HCT116 (cell line): ENCODE data around the gene AP2S1. TPM values are rescaled to one million over a fixed set of nuclear protein-coding genes. Genes with fewer than 3 reads are reported as not detected.
"Not testable (repeated sequence)": the region's sequence is repeated elsewhere in the genome, so short reads cannot be mapped to it uniquely, and the experiment has no call there.

Experiments
- ATAC-seq: fragments of 200-7000 bp; cut with Tn5 transposase; 2 replicates; pipeline ENCODE4 v1.9.1; 2020; ENCODE audit warnings: mild to moderate bottlenecking, moderate library complexity
- BruUV-seq: library from RNA; stranded (reverse); fragments of 400-500 nt; replicated peaks from 2 replicates; lab custom pipeline; 2021; lab: Mats Ljungman, UMichigan
- CTCF ChIA-PET: fragments of 300-600 bp; sonication (Branson Sonifier 250); formaldehyde crosslinking; loops from one replicate; lab custom pipeline; 2021; ENCODE audit warnings: antibody characterized with exemption; lab: Charles Lee
- POLR2A ChIA-PET: fragments of 300-600, 350-600 bp; sonication (Branson Sonifier 250); formaldehyde crosslinking; loops from one replicate; lab custom pipeline; 2021; ENCODE audit warnings: antibody characterized with exemption; lab: Charles Lee
- RAD21 ChIA-PET, 2 experiments: fragments of 300-600 bp; sonication (Branson Sonifier 250); formaldehyde crosslinking; loops; one replicate each; lab custom pipeline; 2023; ENCODE audit warnings: low total read pairs in 2 of 2; ENCODE audit not compliant: uncharacterized antibody in 2 of 2, unreplicated experiment in 2 of 2, low non-redundant PET in 1 of 2; lab: Charles Lee
- DNase-seq: peaks from one replicate; pipeline ENCODE4 v3.0.0-alpha.2; 2010; ENCODE audit warnings: low read depth, low spot score
- H2AFZ ChIP-seq: fragments of 200-600 bp; shearing (Covaris generic), sonication (generic); 2 replicates; pipeline ENCODE4 v1.6.1; 2017; ENCODE audit warnings: low read depth, mixed run types, mixed read lengths, antibody characterized with exemption, low read length; ENCODE audit not compliant: poor library complexity, severe bottlenecking
- H3K27ac ChIP-seq: 2 replicates; pipeline ENCODE4 v1.5.1; 2012; ENCODE audit warnings: low read depth, low read length
- H3K27me3 ChIP-seq: fragments of 200-600 bp; sonication (generic); 2 replicates; pipeline ENCODE4 v1.6.1; 2016; ENCODE audit warnings: mixed run types, low read length, mixed read lengths; ENCODE audit not compliant: insufficient read depth
- H3K36me3 ChIP-seq, 2 experiments: fragments of 200-500 bp in 1 of 2; fragments of 200-600 bp in 1 of 2; sonication (Bioruptor generic) in 1 of 2; sonication (generic) in 1 of 2; 2 replicates each; pipeline versions ENCODE4 v1.5.1 to v1.6.1; 2014 to 2016; ENCODE audit warnings: low read length in 2 of 2, inconsistent platforms in 1 of 2, mixed read lengths in 1 of 2, mixed run types in 1 of 2; ENCODE audit not compliant: insufficient read depth in 2 of 2, control insufficient read depth in 1 of 2
- H3K4me1 ChIP-seq, 2 experiments: fragments of 200-600 bp in 1 of 2; sonication (generic) in 1 of 2; 2 replicates each; pipeline versions ENCODE4 v1.5.1 to v1.6.1; 2012 to 2017; ENCODE audit warnings: low read length in 2 of 2, inconsistent platforms in 1 of 2, mild to moderate bottlenecking in 1 of 2, mixed read lengths in 1 of 2, mixed run types in 1 of 2, moderate library complexity in 1 of 2; ENCODE audit not compliant: insufficient read depth in 2 of 2, control insufficient read depth in 1 of 2
- H3K4me2 ChIP-seq: fragments of 200-600 bp; sonication (generic); 2 replicates; pipeline ENCODE4 v1.6.1; 2017; ENCODE audit warnings: mixed run types, low read length, mixed read lengths
- H3K4me3 ChIP-seq, 2 experiments: fragments of 200-600 bp in 1 of 2; sonication (generic) in 1 of 2; replicated peaks in 1 of 2; 2 replicates each; pipeline ENCODE4 v1.5.1; 2011 to 2016; ENCODE audit warnings: low read length in 2 of 2, control low read depth in 1 of 2, low read depth in 1 of 2, mild to moderate bottlenecking in 1 of 2, mixed read lengths in 1 of 2, mixed run types in 1 of 2
- H3K79me2 ChIP-seq: fragments of 200-600 bp; sonication (generic); 2 replicates; pipeline ENCODE4 v1.6.1; 2017; ENCODE audit warnings: mild to moderate bottlenecking, mixed run types, low read length, moderate library complexity, mixed read lengths; ENCODE audit not compliant: insufficient read depth
- H3K9ac ChIP-seq: fragments of 200-600 bp; sonication (generic); 2 replicates; pipeline ENCODE4 v1.6.1; 2016; ENCODE audit warnings: low read length, mixed read lengths
- H3K9me2 ChIP-seq: fragments of 200-600 bp; sonication (generic), shearing (Covaris generic); 2 replicates; pipeline ENCODE4 v1.6.1; 2017; ENCODE audit warnings: mixed run types, mild to moderate bottlenecking, moderate library complexity; ENCODE audit not compliant: insufficient read depth
- H3K9me3 ChIP-seq, 2 experiments: fragments of 200-500 bp in 1 of 2; fragments of 200-600 bp in 1 of 2; sonication (Bioruptor generic) in 1 of 2; sonication (generic) in 1 of 2; 2 replicates each; pipeline ENCODE4 v1.6.1; 2014 to 2017; ENCODE audit warnings: low read length in 2 of 2, mixed read lengths in 2 of 2, inconsistent platforms in 1 of 2, low read depth in 1 of 2, mild to moderate bottlenecking in 1 of 2, mixed run types in 1 of 2, moderate library complexity in 1 of 2; ENCODE audit not compliant: control insufficient read depth in 1 of 2, insufficient read depth in 1 of 2
- H4K20me1 ChIP-seq: fragments of 200-600 bp; sonication (generic), shearing (Covaris generic); 2 replicates; pipeline ENCODE4 v1.6.1; 2017; ENCODE audit warnings: mixed run types, mild to moderate bottlenecking, moderate library complexity; ENCODE audit not compliant: insufficient read depth
- CEBPB ChIP-seq: IDR thresholded peaks from 2 replicates; pipeline ENCODE4 v1.6.1; 2012; ENCODE audit warnings: low read depth
- FOSL1 ChIP-seq: IDR thresholded peaks from 2 replicates; pipeline ENCODE4 v1.6.1; 2012; ENCODE audit warnings: low read depth
- RAD21 ChIP-seq: IDR thresholded peaks from 2 replicates; pipeline ENCODE4 v1.6.1; 2012; ENCODE audit warnings: low read depth, mild to moderate bottlenecking
- SRF ChIP-seq: IDR thresholded peaks from 2 replicates; pipeline ENCODE4 v1.6.1; 2012; ENCODE audit warnings: low read depth
- YY1 ChIP-seq: IDR thresholded peaks from 2 replicates; pipeline ENCODE4 v1.6.1; 2011; ENCODE audit warnings: low read length, low read depth, moderate library complexity, mild to moderate bottlenecking; ENCODE audit not compliant: insufficient replicate concordance; ENCODE audit errors: extremely low read depth
- ZNF274 ChIP-seq: fragments of 200-500 bp; sonication (Bioruptor generic); IDR thresholded peaks from 2 replicates; pipeline ENCODE4 v1.6.1; 2014; ENCODE audit warnings: mild to moderate bottlenecking, low read depth, low read length, inconsistent platforms
- intact Hi-C: fragments of 100-400 bp; cut with micrococcal nuclease; formaldehyde crosslinking; loops from 2 replicates; pipeline ENCODE4 v1.10.0; 2022
- total RNA-seq: library from RNA; stranded (reverse); gene quantifications from one replicate; pipeline ENCODE4 v1.2.1, GENCODE V29; 2021; ENCODE audit not compliant: unreplicated experiment
- TF ChIP-seq, protein P1 (sequence below): IDR thresholded peaks from 2 replicates; pipeline ENCODE4 v1.6.1; 2012

AP2S1 gene
- total RNA-seq, 1 experiment from 2014 or later = 296 TPM

DNA sequence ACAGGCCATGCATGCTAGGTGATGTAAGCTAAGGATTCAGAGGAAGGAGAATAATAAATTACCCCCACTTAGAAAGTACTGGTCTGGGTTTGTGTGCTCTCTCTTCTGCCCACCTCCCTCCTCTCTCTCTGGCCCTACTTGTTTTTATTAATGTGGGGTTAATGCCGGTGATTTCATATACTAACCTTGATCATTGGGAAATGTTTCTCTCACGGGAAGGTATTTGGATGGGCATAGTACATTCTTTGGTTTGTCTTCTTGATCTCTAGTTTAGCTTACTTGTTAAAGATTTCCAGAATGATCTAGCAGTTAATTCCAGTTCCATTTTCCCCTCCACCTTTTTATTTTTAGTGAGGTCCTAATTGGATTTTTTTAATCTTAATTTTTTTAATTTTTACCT lies 34.8 kb upstream of the AP2S1 start:
- H3K27ac ChIP-seq = no peak overlapping the region
- ChIA-PET POLR2A (no interaction called here), RAD21 (no interaction called here), CTCF (no interaction called here)
- H3K9me2 ChIP-seq = no peaks in the 10 kb centered on the region
- intact Hi-C loops = no loop called here
- peaks cover 3% of the 10 kb centered on the region; the same call in 1 of the 2 replicates for H4K20me1 ChIP-seq
- H3K4me1 ChIP-seq = peaks cover 7 to 19% of the 10 kb centered on the region in 2 experiments
- H3K4me2 ChIP-seq = no peak overlapping the region
- no peak overlapping the region for H2AFZ ChIP-seq
- ATAC-seq = no peak
- no peaks in the 10 kb centered on the region for H3K27me3 ChIP-seq
- no peak for DNase-seq
- BruUV-seq = no TSS peak
- no peak overlapping the region for H3K4me3 ChIP-seq
- no peaks in the 10 kb centered on the region for H3K36me3 ChIP-seq
- no peak overlapping the region for H3K9ac ChIP-seq
- H3K79me2 ChIP-seq = peaks cover 69% of the 10 kb centered on the region
- H3K9me3 ChIP-seq = no peaks in the 10 kb centered on the region
- TF ChIP-seq SRF (no peak), CEBPB (no peak), YY1 (no peak), ZNF274 (no peak), FOSL1 (no peak), RAD21 (no peak)
- TF ChIP-seq, protein P1, sequence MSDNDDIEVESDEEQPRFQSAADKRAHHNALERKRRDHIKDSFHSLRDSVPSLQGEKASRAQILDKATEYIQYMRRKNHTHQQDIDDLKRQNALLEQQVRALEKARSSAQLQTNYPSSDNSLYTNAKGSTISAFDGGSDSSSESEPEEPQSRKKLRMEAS = no peak

DNA sequence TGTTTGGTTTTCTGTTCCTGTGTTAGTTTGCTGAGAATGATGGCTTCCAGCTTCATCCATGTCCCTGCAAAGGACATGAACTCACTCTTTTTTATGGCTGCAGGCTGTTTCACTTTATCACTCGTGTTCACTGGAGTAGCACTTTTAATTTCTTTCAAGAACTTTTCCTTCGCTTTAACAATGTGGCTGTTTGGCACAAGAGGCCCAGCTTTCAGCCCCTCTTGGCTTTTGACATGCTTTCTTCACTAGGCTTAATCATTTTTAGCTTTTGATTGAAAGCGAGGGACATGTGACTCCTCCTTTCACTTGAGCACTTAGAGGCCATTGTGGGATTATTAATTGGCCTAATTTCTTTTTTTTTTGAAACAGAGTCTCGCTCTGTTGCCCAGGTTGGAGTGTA lies 32.1 kb upstream of the AP2S1 start:
- H3K79me2 ChIP-seq = peaks cover 72% of the 10 kb centered on the region
- H3K4me1 ChIP-seq = peaks cover 30 to 35% of the 10 kb centered on the region in 2 experiments
- H3K4me2 ChIP-seq, BruUV-seq, H3K9me3 ChIP-seq, H4K20me1 ChIP-seq, intact Hi-C loops, H3K9me2 ChIP-seq, H2AFZ ChIP-seq, H3K27ac ChIP-seq, H3K9ac ChIP-seq, POLR2A ChIA-PET, H3K36me3 ChIP-seq, ATAC-seq, RAD21 ChIA-PET, H3K27me3 ChIP-seq, CTCF ChIA-PET, H3K4me3 ChIP-seq, DNase-seq: not testable (repeated sequence)
